Measurements from ENCODE around the gene IQGAP2.
"Not testable (repeated sequence)": the region's sequence is repeated elsewhere in the genome, so short reads cannot be mapped to it uniquely, and the experiment has no call there.

IQGAP2 gene

DNA sequence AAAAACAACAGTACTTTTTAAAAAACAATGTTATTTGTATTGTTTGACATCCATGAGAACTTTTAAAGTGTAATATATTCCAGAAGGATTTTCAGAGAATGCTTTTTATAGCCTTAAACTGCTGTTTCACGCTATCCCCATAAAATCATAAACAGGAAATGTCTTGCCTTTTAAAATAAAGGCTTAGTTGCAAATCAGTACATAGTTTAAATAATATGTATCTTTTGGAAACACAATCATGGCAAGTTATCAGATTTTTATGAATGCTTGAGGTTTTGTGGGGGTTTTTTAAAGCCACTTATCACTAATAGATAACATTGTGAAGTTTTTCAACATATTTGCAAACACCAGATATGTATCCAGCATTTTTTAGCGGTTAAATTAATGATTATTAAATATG, 257.3 kb downstream of the IQGAP2 start:
- no peak for DNase-seq (ENCODE audit: low read depth, low spot score)

- DNase-seq (ENCODE audit: low read depth, low spot score), result no peak
Observed at GRCh38 chr5:76662521-76662920, 259.4 kb downstream of the IQGAP2 start.

DNA sequence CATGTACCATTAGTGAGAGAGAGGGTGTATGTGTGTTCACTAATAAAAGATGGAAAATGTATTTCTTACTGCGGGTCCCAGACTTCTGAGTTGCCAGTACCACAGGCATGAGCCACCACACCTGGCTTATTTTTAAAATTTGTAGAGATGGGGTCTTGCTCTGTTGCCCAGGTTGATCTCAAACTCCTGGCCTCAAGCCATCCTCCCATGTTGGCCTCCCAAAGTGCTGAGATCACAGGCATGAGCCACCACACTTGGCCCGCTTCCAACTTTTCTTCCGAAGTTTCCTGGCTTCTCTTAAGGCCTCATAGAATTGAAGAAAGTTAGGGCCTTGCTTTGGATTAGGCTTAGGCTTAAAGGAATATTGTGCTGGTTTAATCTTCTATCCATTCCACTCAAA, 260.5 kb downstream of the IQGAP2 start:
- DNase-seq (ENCODE audit: low read depth, low spot score), result no peak

DNA sequence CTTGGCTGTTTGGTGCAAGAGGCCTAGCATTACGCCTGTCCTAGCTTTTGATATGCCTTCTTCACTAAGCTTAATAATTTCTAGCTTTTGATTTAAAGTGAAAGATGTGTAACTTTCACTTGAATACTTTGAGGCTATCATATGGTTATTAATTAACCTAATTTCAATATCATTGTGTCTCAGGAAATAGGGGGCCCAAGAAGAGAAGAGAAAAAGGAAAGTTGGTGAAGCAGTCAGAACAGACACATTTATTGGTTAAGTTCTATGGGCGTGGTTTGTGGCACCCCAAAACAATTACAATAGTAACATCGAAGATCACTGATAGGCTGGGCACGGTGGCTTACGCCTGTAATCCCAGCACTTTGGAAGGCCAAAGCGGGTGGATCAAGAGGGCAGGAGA, 261.0 kb downstream of the IQGAP2 start:
- DNase-seq (ENCODE audit: low read depth, low spot score), result no peak

GRCh38 chr5:76667495-76667894, 264.4 kb downstream of the IQGAP2 start:
- DNase-seq (ENCODE audit: low read depth, low spot score), result no peak

DNA sequence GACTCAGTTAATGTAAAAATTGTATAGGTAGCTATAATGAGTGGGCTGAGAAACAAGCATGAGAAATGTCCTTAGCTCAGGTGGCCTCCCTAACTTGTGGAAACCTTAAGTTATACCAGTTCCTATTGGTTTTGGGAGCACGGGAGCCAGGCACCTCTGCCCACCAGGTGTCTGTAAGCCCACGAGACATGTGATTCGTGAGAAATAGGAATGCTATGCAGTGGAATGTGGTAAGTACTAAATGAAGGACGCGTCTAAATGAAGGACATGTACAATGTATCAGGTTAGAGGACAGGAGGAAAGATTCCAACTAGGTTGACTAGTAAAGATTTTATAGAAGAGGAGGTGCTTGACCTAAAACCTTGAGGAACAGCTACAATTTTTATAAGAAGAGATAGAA, 266.2 kb downstream of the IQGAP2 start:
- no peak for DNase-seq (ENCODE audit: low read depth, low spot score)

DNA sequence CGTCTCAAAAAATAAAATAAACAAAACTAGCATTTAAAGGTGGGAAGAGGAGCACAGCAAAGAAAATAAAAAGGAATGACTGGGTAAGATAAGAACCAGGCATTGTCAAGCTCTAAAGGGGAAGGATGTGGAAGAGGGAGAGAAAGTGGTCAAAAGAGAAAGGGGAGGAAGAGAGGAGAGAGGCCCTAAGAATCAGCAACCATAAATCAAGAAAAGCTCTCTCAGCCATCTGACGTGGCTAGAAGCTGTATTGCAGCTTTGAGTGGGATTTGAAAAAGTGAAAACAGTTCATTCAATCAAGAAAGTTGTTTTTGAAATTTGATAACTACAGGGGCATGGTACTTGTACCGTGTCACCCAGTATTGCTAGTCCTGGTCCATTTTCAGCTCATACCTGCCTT, 267.4 kb downstream of the IQGAP2 start:
- no peak for DNase-seq (ENCODE audit: low read depth, low spot score)

- DNase-seq (ENCODE audit: low read depth, low spot score), result no peak
Observed at GRCh38 chr5:76672242-76672641, 269.2 kb downstream of the IQGAP2 start.

- DNase-seq (ENCODE audit: low read depth, low spot score), result no peak
Observed at GRCh38 chr5:76673125-76673524, 270.0 kb downstream of the IQGAP2 start.

- DNase-seq (ENCODE audit: low read depth, low spot score), result no peak
Observed at GRCh38 chr5:76674330-76675066, 271.4 kb downstream of the IQGAP2 start.

GRCh38 chr5:76675364-76675763, 272.3 kb downstream of the IQGAP2 start:
- DNase-seq (ENCODE audit: low read depth, low spot score), result no peak

GRCh38 chr5:76677849-76678472, 274.9 kb downstream of the IQGAP2 start:
- no peak for DNase-seq (ENCODE audit: low read depth, low spot score)

- no peak for DNase-seq (ENCODE audit: low read depth, low spot score)
Observed at GRCh38 chr5:76679231-76679630, 276.1 kb downstream of the IQGAP2 start.

GRCh38 chr5:76680826-76681225, 277.7 kb downstream of the IQGAP2 start:
- DNase-seq (ENCODE audit: low read depth, low spot score), result not testable (repeated sequence)

DNA sequence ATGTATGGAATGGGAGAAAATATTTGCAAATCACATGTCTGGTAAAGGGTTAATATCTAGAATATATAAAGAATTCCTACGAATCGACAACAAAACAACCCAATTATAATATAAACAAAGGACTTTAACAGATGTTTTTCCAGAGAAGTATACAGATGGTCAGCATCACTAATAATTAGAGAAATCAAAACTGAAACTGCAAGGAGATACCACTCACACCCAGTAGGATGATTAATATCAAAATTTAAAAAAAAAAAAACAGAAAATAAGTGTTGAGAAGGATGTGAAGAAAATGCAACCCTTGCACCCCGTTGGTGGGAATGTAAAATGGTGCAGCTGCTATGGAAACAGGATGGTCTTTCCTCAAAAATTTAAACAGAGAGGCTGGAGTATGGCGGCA, 278.2 kb downstream of the IQGAP2 start:
- no peak for DNase-seq (ENCODE audit: low read depth, low spot score)

DNA sequence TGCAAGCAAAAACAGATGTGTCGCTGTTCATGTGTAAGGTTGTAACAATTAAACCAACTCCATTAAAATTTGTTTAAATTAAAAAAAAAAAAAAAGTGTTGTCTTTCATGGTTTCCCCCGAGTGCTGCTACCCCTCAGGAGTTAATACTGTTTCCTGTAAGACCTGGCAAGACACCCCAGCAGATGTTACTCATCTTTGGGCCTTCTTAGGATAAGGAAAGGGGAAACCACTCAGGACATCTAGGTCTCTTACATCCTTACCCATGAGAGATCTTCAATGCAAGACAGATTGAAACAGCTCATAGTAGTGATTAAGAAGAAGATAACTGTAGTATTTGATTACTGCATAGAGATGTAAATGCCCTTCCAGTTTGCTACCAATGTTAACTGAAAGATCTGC, 279.3 kb downstream of the IQGAP2 start:
- no peak for DNase-seq (ENCODE audit: low read depth, low spot score)

- DNase-seq (ENCODE audit: low read depth, low spot score), result no peak
Observed at GRCh38 chr5:76683816-76684731, 281.0 kb downstream of the IQGAP2 start.

GRCh38 chr5:76684756-76685519, 281.9 kb downstream of the IQGAP2 start:
- no peak for DNase-seq (ENCODE audit: low read depth, low spot score)

DNA sequence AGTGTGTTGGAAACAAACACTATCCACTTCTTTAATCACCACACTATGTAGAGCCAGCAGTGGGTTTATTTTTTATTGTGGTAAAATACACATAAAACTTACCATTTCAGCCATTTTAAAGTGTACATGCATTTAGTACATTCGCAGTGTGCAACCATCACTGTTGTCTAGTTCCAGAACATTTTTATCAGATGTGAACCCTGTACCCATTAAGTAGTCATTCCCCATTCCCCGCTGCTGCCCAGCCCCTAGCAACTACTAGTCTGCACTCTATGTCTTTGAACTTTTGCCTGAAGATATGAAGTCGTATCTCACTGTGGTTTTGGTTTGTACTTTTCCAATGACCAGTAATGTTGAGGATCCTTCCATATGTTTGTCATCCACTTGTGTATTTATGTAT, 282.6 kb downstream of the IQGAP2 start:
- no peak for DNase-seq (ENCODE audit: low read depth, low spot score)

DNA sequence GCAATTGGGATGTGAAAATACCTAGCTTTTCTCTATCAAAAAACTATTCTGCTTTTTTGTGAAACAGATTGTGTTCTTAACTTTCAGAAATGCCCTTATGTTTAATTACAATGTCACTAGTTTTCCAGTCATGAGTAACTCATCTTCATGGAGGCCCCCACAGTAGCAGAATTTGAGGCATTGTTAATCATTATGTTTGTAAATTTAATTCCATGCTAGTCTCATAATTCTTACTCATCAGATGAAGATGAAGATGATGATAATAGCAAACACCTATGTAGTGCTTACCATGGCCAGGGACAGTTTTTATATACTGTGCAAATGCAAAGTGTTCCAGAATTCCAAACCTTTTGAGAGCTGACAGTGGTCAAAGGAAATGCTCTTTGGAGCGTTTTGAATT, 285.1 kb downstream of the IQGAP2 start:
- no peak for DNase-seq (ENCODE audit: low read depth, low spot score)

GRCh38 chr5:76688836-76689235, 285.8 kb downstream of the IQGAP2 start:
- peak; percentile 14 for DNase-seq (ENCODE audit: low read depth, low spot score)

Measured in astrocyte of the hippocampus (primary cell).